Measurements from ENCODE around the gene MPO. TPM values are rescaled to one million over a fixed set of nuclear protein-coding genes. Genes with fewer than 3 reads are reported as not detected.

Gene MPO
- total and polyA plus RNA-seq, 12 donors: 0.07 to 2.5 (median 0.18) TPM; not detected in 2

DNA sequence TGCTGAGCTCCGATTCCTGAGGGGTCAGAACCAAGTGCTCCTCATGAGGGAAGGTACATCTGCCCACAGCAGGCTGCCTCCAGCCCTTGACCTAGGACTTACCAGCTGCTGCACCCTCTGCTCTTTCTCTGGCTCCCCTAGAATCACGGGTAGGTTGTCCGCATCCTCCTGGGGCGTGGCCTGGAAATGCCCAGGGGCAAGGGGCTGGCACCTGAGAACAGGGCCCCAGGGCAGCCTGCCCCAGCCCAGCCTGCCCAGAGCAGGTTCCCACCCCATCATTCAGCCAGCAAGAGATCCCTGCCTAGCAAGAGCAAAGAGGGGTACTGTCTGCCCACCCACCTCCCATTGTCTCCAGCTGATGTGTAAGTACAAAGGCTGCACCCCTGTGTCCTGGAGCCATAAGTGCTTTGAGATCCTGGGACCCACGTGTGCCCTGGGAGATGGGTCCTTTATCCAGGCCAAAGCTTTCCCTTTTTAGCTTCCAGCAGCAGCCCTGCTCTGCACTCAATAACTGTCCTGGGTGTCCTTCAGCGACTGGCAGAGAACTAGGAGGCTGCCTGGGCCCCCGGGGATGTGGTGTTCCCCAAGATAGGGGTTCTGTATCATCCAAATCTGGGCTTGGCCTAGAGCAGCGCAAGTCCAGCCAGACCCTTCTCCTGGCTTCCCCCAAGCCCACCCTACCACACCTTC lies 42.8 kb upstream of the MPO start:
- Histone ChIP-seq H3K9me3 (no peaks in the 10 kb centered on the region), H3K27me3 (peaks cover 0 to 42% (median 29%) of the 10 kb centered on the region in 7 donors), H3K27ac (peak overlapping the region in 7 of 10 donors; percentile 39 to 72 (median 59)), H3K36me3 (no peaks in the 10 kb centered on the region), H3K4me3 (peak overlapping the region; percentile 34 to 69 (median 60)), H3K4me1 (peaks cover 0 to 15% (median 6%) of the 10 kb centered on the region in 9 donors)
- 57 to 58% methylated on average over 8 of the region's 8 CpGs for WGBS, 2 donors
- ATAC-seq (peak in 4 of 8 donors; percentile 38 to 61 (median 52)), DNase-seq (no peak)
- TF ChIP-seq, protein P1, sequence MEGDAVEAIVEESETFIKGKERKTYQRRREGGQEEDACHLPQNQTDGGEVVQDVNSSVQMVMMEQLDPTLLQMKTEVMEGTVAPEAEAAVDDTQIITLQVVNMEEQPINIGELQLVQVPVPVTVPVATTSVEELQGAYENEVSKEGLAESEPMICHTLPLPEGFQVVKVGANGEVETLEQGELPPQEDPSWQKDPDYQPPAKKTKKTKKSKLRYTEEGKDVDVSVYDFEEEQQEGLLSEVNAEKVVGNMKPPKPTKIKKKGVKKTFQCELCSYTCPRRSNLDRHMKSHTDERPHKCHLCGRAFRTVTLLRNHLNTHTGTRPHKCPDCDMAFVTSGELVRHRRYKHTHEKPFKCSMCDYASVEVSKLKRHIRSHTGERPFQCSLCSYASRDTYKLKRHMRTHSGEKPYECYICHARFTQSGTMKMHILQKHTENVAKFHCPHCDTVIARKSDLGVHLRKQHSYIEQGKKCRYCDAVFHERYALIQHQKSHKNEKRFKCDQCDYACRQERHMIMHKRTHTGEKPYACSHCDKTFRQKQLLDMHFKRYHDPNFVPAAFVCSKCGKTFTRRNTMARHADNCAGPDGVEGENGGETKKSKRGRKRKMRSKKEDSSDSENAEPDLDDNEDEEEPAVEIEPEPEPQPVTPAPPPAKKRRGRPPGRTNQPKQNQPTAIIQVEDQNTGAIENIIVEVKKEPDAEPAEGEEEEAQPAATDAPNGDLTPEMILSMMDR (IDR thresholded peaks at IDR 0.05): no peak
- intact Hi-C loops (cut with DNase I): no loop called here

DNA sequence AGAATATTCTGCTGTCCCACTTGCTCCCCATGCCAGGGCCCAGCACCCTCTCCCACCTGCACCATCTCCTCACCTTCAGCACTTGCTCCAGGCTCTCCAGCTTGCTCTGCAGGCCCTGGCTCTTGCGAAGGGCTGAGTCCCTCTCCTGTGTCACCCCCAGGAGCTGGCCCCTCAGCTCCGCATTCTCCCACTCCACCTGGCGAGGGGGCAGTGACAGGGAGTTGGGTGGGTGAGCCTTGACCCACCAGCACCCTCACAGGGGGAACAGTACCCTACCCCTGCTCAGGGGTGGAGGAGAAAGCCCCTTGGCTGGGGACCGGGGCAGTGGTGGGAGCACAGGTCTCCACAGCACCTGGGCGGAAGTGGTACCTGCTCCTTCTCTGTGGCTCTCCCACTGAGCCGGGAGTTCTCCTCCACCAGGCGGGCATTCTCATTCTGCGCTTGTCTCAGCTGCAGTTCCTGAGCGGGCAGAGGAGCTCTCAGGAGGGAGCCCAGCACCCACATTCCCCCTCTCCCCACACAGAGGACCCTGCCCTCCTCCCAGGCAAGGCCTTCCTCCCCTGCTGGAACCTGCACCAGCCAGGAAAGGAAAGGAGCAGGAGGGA lies 41.9 kb upstream of the MPO start:
- Histone ChIP-seq H3K9me3 (no peaks in the 10 kb centered on the region), H3K4me1 (peaks cover 0 to 15% (median 6%) of the 10 kb centered on the region in 9 donors), H3K27ac (no peak overlapping the region), H3K36me3 (no peaks in the 10 kb centered on the region), H3K27me3 (peaks cover 0 to 37% (median 28%) of the 10 kb centered on the region in 7 donors), H3K4me3 (no peak overlapping the region)
- WGBS, 2 donors: 92 to 96% methylated on average over 9 of the region's 9 CpGs
- TF ChIP-seq, protein P1 (IDR thresholded peaks at IDR 0.05): no peak
- ATAC-seq (no peak), DNase-seq (no peak)
- intact Hi-C loops (cut with DNase I): no loop called here

DNA sequence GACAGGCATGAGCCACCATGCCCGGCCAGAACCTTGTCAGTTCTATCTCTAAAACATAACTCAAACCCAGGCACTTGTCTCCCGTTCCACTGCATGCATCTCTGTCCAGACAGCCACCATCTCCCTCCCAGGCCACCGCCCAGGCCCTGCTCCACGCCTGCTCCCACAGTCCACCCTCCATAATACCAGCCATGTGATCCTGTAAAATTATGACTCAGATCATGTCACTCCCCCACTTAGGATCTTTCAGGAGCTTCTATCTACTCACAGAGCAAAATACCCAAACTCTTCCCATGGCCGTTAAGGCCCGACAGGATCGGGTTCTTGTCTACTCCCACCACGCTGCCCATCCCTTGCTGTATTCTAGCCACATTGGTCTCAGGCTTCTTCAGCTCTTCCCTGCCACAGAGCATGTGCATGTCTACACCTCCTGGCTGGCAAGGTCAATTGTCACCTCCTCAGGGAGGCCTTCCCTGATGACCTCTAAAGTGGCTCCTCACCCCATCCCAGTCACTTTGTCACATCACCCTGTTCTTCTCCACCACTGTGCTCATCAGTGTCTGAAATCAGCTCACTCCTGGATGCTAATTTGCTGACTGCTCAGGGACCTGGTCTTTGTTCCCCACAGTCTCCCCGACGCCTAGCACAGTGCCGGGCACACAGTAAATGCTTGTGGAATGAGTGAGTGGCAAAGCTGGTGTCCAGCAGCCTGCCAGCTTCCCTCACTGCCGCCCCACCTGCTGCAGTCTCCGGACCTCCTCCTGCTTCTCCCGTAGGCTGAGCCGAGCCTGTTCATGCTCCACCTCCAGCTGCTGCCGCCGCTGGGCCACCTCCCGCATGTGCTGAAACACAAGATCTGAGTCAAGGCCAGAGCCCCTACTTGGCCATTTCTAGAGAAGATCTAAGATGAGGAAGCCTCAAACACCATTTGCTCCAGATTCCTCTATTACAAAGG lies 41.1 kb upstream of the MPO start:
- DNase-seq: no peak
- WGBS, 2 donors: 83 to 87% methylated on average over 18 of the region's 18 CpGs
- no peaks in the 10 kb centered on the region for H3K36me3 ChIP-seq
- TF ChIP-seq, protein P1 (IDR thresholded peaks at IDR 0.05): no peak
- ATAC-seq: no peak
- H3K4me1 ChIP-seq: peaks cover 0 to 15% (median 6%) of the 10 kb centered on the region in 9 donors
- intact Hi-C loops (cut with DNase I): no loop called here
- no peak overlapping the region for H3K4me3 ChIP-seq
- H3K27ac ChIP-seq: no peak overlapping the region
- H3K9me3 ChIP-seq: no peaks in the 10 kb centered on the region
- H3K27me3 ChIP-seq: peaks cover 0 to 29% (median 23%) of the 10 kb centered on the region in 7 donors

All from heart right ventricle (tissue), 16 donors.